ENCODE data around the gene PFDN4.

DNA sequence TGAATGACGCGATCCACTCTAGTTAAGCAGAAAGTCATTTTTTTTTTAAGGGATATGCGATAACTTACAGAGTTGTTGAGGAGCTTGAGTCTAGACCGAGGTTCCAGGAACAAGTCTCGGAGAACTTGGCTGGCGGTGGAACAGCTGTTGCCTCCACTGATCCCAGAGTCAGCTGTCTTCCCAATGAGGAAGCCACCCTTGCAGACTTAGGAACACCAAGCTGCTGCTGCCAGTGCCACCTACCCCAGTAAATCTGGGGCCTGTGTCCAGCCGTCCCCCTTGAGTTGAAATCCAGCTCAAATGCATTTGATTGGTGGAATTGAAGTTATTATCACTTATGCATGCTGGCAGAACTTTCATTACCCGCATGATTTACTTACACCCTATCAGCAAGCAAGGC, 6.7 kb downstream of the PFDN4 start:
- TF ChIP-seq POLR2A (IDR thresholded peaks at IDR 0.05) = no peak
- no peak for TF ChIP-seq POLR2AphosphoS5 (IDR thresholded peaks at IDR 0.05)
- TF ChIP-seq CTCF (IDR thresholded peaks at IDR 0.05) = no peak
- TF ChIP-seq EP300 (IDR thresholded peaks at IDR 0.05) = no peak

Measured in upper lobe of left lung (tissue), 4 donors.